Stimulated activated CD4-positive, alpha-beta T cell treated with anti-CD3 and anti-CD28 coated beads, Interleukin-15, amount 100 ng/mL, for 48 hours (primary cell): ENCODE measurements around the gene SOX11.

Source experiments
- DNase-seq, 2 donors: peaks; one replicate each; pipeline ENCODE4 v3.0.0-alpha.2; 2020; ENCODE audit warnings: low read depth in 2 of 2

SOX11 gene

GRCh38 chr2:5723791-5724735 lies 31.9 kb downstream of the SOX11 start:
- no peak for DNase-seq

GRCh38 chr2:5725072-5725471 lies 32.9 kb downstream of the SOX11 start:
- no peak for DNase-seq

- DNase-seq: no peak
Observed at GRCh38 chr2:5725794-5726463, 33.7 kb downstream of the SOX11 start.

GRCh38 chr2:5727235-5727634 lies 35.1 kb downstream of the SOX11 start:
- DNase-seq: no peak

- no peak for DNase-seq
Observed at GRCh38 chr2:5729416-5729815, 37.2 kb downstream of the SOX11 start.

- DNase-seq: no peak
Observed at GRCh38 chr2:5730386-5730785, 38.2 kb downstream of the SOX11 start.

GRCh38 chr2:5734859-5735520 lies 42.8 kb downstream of the SOX11 start:
- DNase-seq: no peak

- DNase-seq: no peak
Observed at GRCh38 chr2:5735521-5735861, 43.3 kb downstream of the SOX11 start.

GRCh38 chr2:5736050-5736449 lies 43.9 kb downstream of the SOX11 start:
- no peak for DNase-seq

GRCh38 chr2:5736886-5737285 lies 44.7 kb downstream of the SOX11 start:
- DNase-seq: no peak

GRCh38 chr2:5740053-5740452 lies 47.9 kb downstream of the SOX11 start:
- no peak for DNase-seq

GRCh38 chr2:5740817-5741216 lies 48.6 kb downstream of the SOX11 start:
- DNase-seq: no peak

GRCh38 chr2:5741242-5741641 lies 49.1 kb downstream of the SOX11 start:
- no peak for DNase-seq

GRCh38 chr2:5742126-5742525 lies 49.9 kb downstream of the SOX11 start:
- DNase-seq: no peak

- DNase-seq: no peak
Observed at GRCh38 chr2:5748391-5748790, 56.2 kb downstream of the SOX11 start.

- DNase-seq: no peak
Observed at GRCh38 chr2:5748946-5749345, 56.8 kb downstream of the SOX11 start.

- no peak for DNase-seq
Observed at GRCh38 chr2:5749347-5749746, 57.2 kb downstream of the SOX11 start.
